ENCODE data around the gene MYOF. TPM values are rescaled to one million over a fixed set of nuclear protein-coding genes. Genes with fewer than 3 reads are reported as not detected.
"Not testable (repeated sequence)": the region's sequence is repeated elsewhere in the genome, so short reads cannot be mapped to it uniquely, and the experiment has no call there.

MYOF gene
- total RNA-seq, 4 donors from 2014 or later: 44.6 to 113 (median 74.5) TPM

GRCh38 chr10:93287775-93288174 lies 194.4 kb downstream of the MYOF start:
- ATAC-seq (ENCODE audit: low FRiP score) (no peak), DNase-seq (ENCODE audit: low spot score) (no peak)
- TF ChIP-seq CTCF (IDR thresholded peaks at IDR 0.05): no peak

- DNase-seq (ENCODE audit: low spot score); ATAC-seq (ENCODE audit: low FRiP score): not testable (repeated sequence)
Measured at GRCh38 chr10:93284246-93284645, 197.9 kb downstream of the MYOF start.

- no peak for TF ChIP-seq CTCF (IDR thresholded peaks at IDR 0.05)
- ATAC-seq (ENCODE audit: low FRiP score) (no peak), DNase-seq (ENCODE audit: low spot score) (no peak)
Measured at GRCh38 chr10:93281367-93281720, 200.8 kb downstream of the MYOF start.

GRCh38 chr10:93280699-93281366 lies 201.3 kb downstream of the MYOF start:
- ATAC-seq (ENCODE audit: low FRiP score): no peak
- DNase-seq (ENCODE audit: low spot score): no peak
- TF ChIP-seq CTCF (IDR thresholded peaks at IDR 0.05): no peak

- ATAC-seq (ENCODE audit: low FRiP score): no peak
- TF ChIP-seq CTCF (IDR thresholded peaks at IDR 0.05): no peak
Measured at GRCh38 chr10:93280121-93280698, 201.9 kb downstream of the MYOF start.

GRCh38 chr10:93277360-93277759 lies 204.8 kb downstream of the MYOF start:
- DNase-seq (ENCODE audit: low spot score) (no peak), ATAC-seq (ENCODE audit: low FRiP score) (no peak)
- TF ChIP-seq CTCF (IDR thresholded peaks at IDR 0.05): no peak

More at GRCh38 chr10:93280121-93280698, 201.9 kb downstream of the MYOF start:
- no peak for DNase-seq (ENCODE audit: low spot score)

GRCh38 chr10:93274419-93274818 lies 207.7 kb downstream of the MYOF start:
- TF ChIP-seq CTCF (IDR thresholded peaks at IDR 0.05): no peak
- ATAC-seq (ENCODE audit: low FRiP score) (no peak), DNase-seq (ENCODE audit: low spot score) (no peak)
